ENCODE measurements around the gene CXADR. TPM values are rescaled to one million over a fixed set of nuclear protein-coding genes. Genes with fewer than 3 reads are reported as not detected.

Gene CXADR
- total RNA-seq, 1 experiment from 2014 or later = 51.7 TPM

DNA sequence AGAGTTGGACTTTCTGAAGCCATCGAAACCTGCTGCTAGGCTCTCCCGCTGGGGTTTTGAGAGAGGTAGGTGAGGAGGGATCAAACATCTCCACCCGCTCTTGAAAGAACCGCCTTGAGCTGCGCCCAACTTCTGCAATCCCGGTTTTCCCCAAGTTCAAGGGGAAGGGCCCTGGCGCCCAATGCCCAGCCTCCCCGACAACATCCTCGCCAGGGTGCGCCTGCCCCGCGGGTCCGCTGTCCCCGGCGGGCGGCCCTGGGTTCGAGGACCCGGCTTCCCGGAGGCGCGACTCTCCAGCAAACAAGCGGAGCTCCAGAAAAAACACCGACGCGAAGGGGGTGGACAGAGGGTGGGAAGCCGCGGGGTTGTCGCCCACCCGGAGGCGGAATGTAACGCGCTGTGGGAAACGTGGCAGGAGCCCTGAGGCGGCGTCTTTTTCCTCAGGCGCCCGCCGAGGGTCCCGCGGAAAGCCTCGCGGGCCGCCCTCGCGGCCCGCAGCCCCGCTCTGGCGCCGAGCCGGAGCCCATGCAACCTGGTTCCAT lies 99.3 kb downstream of the CXADR start:
- TF ChIP-seq, protein P1, sequence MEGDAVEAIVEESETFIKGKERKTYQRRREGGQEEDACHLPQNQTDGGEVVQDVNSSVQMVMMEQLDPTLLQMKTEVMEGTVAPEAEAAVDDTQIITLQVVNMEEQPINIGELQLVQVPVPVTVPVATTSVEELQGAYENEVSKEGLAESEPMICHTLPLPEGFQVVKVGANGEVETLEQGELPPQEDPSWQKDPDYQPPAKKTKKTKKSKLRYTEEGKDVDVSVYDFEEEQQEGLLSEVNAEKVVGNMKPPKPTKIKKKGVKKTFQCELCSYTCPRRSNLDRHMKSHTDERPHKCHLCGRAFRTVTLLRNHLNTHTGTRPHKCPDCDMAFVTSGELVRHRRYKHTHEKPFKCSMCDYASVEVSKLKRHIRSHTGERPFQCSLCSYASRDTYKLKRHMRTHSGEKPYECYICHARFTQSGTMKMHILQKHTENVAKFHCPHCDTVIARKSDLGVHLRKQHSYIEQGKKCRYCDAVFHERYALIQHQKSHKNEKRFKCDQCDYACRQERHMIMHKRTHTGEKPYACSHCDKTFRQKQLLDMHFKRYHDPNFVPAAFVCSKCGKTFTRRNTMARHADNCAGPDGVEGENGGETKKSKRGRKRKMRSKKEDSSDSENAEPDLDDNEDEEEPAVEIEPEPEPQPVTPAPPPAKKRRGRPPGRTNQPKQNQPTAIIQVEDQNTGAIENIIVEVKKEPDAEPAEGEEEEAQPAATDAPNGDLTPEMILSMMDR (IDR thresholded peaks at IDR 0.05; ENCODE audit: unreplicated experiment) = no peak
- Mint-ChIP-seq H3K4me3 (ENCODE audit: low read depth, unreplicated experiment) (peak overlapping the region; percentile 77), H3K27ac (ENCODE audit: unreplicated experiment) (peak overlapping the region; percentile 84), H3K9me3 (ENCODE audit: low read depth, unreplicated experiment) (no peaks in the 10 kb centered on the region), H3K4me1 (ENCODE audit: low read depth, unreplicated experiment) (no peaks in the 10 kb centered on the region), H3K36me3 (ENCODE audit: insufficient read depth, unreplicated experiment) (peaks cover 29% of the 10 kb centered on the region), H3K27me3 (ENCODE audit: unreplicated experiment) (no peaks in the 10 kb centered on the region)
- intact Hi-C loops (cut with micrococcal nuclease; ENCODE audit: unreplicated experiment) = no loop called here
- BruUV-seq (replicated peaks) = TSS peak; percentile 98
- CTCF ChIA-PET = no interaction called here
- peak; percentile 22 for DNase-seq

- peaks cover 26% of the 10 kb centered on the region for H3K36me3 Mint-ChIP-seq (ENCODE audit: insufficient read depth, unreplicated experiment)
- BruUV-seq (replicated peaks) = no TSS peak
- no peaks in the 10 kb centered on the region for H3K4me1 Mint-ChIP-seq (ENCODE audit: low read depth, unreplicated experiment)
- H3K4me3 Mint-ChIP-seq (ENCODE audit: low read depth, unreplicated experiment) = peak within 1 kb of the TSS; percentile 77
- CTCF ChIA-PET = no interaction called here
- no peaks in the 10 kb centered on the region for H3K9me3 Mint-ChIP-seq (ENCODE audit: low read depth, unreplicated experiment)
- intact Hi-C loops (cut with micrococcal nuclease; ENCODE audit: unreplicated experiment) = no loop called here
- DNase-seq = peak; percentile 69
- peak within 1 kb of the TSS; percentile 84 for H3K27ac Mint-ChIP-seq (ENCODE audit: unreplicated experiment)
- TF ChIP-seq, protein P1 (IDR thresholded peaks at IDR 0.05; ENCODE audit: unreplicated experiment) = no peak
- no peaks in the 10 kb centered on the region for H3K27me3 Mint-ChIP-seq (ENCODE audit: unreplicated experiment)
Measured at GRCh38 chr21:17612565-17613241, 99.9 kb downstream of the CXADR start, which contains the start of gene BTG3. Gene BTG3, minus strand, starts transcription at chr21:17612901. Its CDS starts 3,757 bp downstream, at chr21:17609144.

- BruUV-seq (replicated peaks) = no TSS peak
- no peaks in the 10 kb centered on the region for H3K27me3 Mint-ChIP-seq (ENCODE audit: unreplicated experiment)
- CTCF ChIA-PET = no interaction called here
- TF ChIP-seq, protein P1 (IDR thresholded peaks at IDR 0.05; ENCODE audit: unreplicated experiment) = no peak
- peak overlapping the region; percentile 77 for H3K4me3 Mint-ChIP-seq (ENCODE audit: low read depth, unreplicated experiment)
- no peaks in the 10 kb centered on the region for H3K4me1 Mint-ChIP-seq (ENCODE audit: low read depth, unreplicated experiment)
- no peaks in the 10 kb centered on the region for H3K9me3 Mint-ChIP-seq (ENCODE audit: low read depth, unreplicated experiment)
- intact Hi-C loops (cut with micrococcal nuclease; ENCODE audit: unreplicated experiment) = no loop called here
- H3K36me3 Mint-ChIP-seq (ENCODE audit: insufficient read depth, unreplicated experiment) = peaks cover 26% of the 10 kb centered on the region
- peak; percentile 0 for DNase-seq
- H3K27ac Mint-ChIP-seq (ENCODE audit: unreplicated experiment) = no peak overlapping the region
Measured at GRCh38 chr21:17613242-17613676, 100.4 kb downstream of the CXADR start.

- CTCF ChIA-PET = no interaction called here
- no TSS peak for BruUV-seq (replicated peaks)
- no peak for DNase-seq
- Mint-ChIP-seq H3K9me3 (ENCODE audit: low read depth, unreplicated experiment) (no peaks in the 10 kb centered on the region), H3K4me1 (ENCODE audit: low read depth, unreplicated experiment) (no peaks in the 10 kb centered on the region), H3K27me3 (ENCODE audit: unreplicated experiment) (peaks cover under 1% of the 10 kb centered on the region), H3K4me3 (ENCODE audit: low read depth, unreplicated experiment) (no peak overlapping the region), H3K36me3 (ENCODE audit: insufficient read depth, unreplicated experiment) (peaks cover 15% of the 10 kb centered on the region), H3K27ac (ENCODE audit: unreplicated experiment) (no peak overlapping the region)
- TF ChIP-seq, protein P1 (IDR thresholded peaks at IDR 0.05; ENCODE audit: unreplicated experiment) = no peak
- intact Hi-C loops (cut with micrococcal nuclease; ENCODE audit: unreplicated experiment) = no loop called here
Measured at GRCh38 chr21:17616831-17617230, 104.0 kb downstream of the CXADR start.

Measured in Calu3 (cell line).